ENCODE data around the gene GLT6D1. TPM values are rescaled to one million over a fixed set of nuclear protein-coding genes. Genes with fewer than 3 reads are reported as not detected.
A peak's percentile ranks its signal among the peaks of the same experiment; 100 is the strongest.

Gene GLT6D1
- total and polyA plus RNA-seq, 5 donors from 2014 or later, result not detected

- Histone ChIP-seq H3K27me3 (ENCODE audit: control insufficient read depth, insufficient read depth, low read length) (no peaks in the 10 kb centered on the region), H3K27ac (ENCODE audit: insufficient read depth, low read length, poor library complexity, severe bottlenecking) (no peak overlapping the region), H3K36me3 (ENCODE audit: control insufficient read depth, insufficient read depth, low read length) (no peaks in the 10 kb centered on the region), H3K4me3 (ENCODE audit: low read depth, low read length) (no peak overlapping the region), H3K9me3 (ENCODE audit: control insufficient read depth in 2 of 2, low read length in 2 of 2) (no peaks in the 10 kb centered on the region), H3K4me1 (ENCODE audit: control insufficient read depth, insufficient read depth, low read length, poor library complexity, severe bottlenecking) (no peaks in the 10 kb centered on the region)
- no peaks in the 10 kb centered on the region for H3K9me3 Mint-ChIP-seq
- H3K36me3 Mint-ChIP-seq, result no peaks in the 10 kb centered on the region
- DNase-seq, result no peak
- H3K4me3 Mint-ChIP-seq, result no peak overlapping the region
- no peak for ATAC-seq (ENCODE audit: low read depth in 2 of 2)
- peaks cover 4% of the 10 kb centered on the region for H3K27me3 Mint-ChIP-seq
- H3K4me1 Mint-ChIP-seq, result no peaks in the 10 kb centered on the region
- no peak overlapping the region for H3K27ac Mint-ChIP-seq
Observed at GRCh38 chr9:135579356-135579755, 60.0 kb downstream of the GLT6D1 start.

- no peaks in the 10 kb centered on the region for H3K36me3 ChIP-seq (ENCODE audit: control insufficient read depth, insufficient read depth, low read length)
- no peaks in the 10 kb centered on the region for H3K4me1 ChIP-seq (ENCODE audit: control insufficient read depth, insufficient read depth, low read length, poor library complexity, severe bottlenecking)
- ATAC-seq (ENCODE audit: low read depth in 2 of 2), result no peak
- H3K4me3 ChIP-seq (ENCODE audit: low read depth, low read length), result no peak overlapping the region
- no peaks in the 10 kb centered on the region for H3K9me3 ChIP-seq (ENCODE audit: control insufficient read depth in 2 of 2, low read length in 2 of 2)
- Mint-ChIP-seq H3K36me3 (no peaks in the 10 kb centered on the region), H3K4me1 (no peaks in the 10 kb centered on the region), H3K9me3 (no peaks in the 10 kb centered on the region), H3K27ac (no peak overlapping the region), H3K27me3 (peaks cover 1% of the 10 kb centered on the region), H3K4me3 (no peak overlapping the region)
- no peaks in the 10 kb centered on the region for H3K27me3 ChIP-seq (ENCODE audit: control insufficient read depth, insufficient read depth, low read length)
- no peak overlapping the region for H3K27ac ChIP-seq (ENCODE audit: insufficient read depth, low read length, poor library complexity, severe bottlenecking)
- no peak for DNase-seq
Observed at GRCh38 chr9:135577256-135577655, 62.1 kb downstream of the GLT6D1 start.

GRCh38 chr9:135575995-135576631, 63.2 kb downstream of the GLT6D1 start:
- H3K36me3 ChIP-seq (ENCODE audit: control insufficient read depth, insufficient read depth, low read length), result no peaks in the 10 kb centered on the region
- Mint-ChIP-seq H3K36me3 (no peaks in the 10 kb centered on the region), H3K4me3 (no peak overlapping the region), H3K27me3 (no peaks in the 10 kb centered on the region), H3K27ac (peak overlapping the region in 1 of 3 donors; percentile 54), H3K9me3 (peaks cover 0 to under 1% (median 0%) of the 10 kb centered on the region in 7 donors), H3K4me1 (no peaks in the 10 kb centered on the region)
- no peaks in the 10 kb centered on the region for H3K27me3 ChIP-seq (ENCODE audit: control insufficient read depth, insufficient read depth, low read length)
- ATAC-seq (ENCODE audit: low read depth in 2 of 2) (no peak), DNase-seq (no peak)
- H3K4me3 ChIP-seq (ENCODE audit: low read depth, low read length), result no peak overlapping the region
- H3K27ac ChIP-seq (ENCODE audit: insufficient read depth, low read length, poor library complexity, severe bottlenecking), result no peak overlapping the region
- no peaks in the 10 kb centered on the region for H3K9me3 ChIP-seq (ENCODE audit: control insufficient read depth in 2 of 2, low read length in 2 of 2)
- H3K4me1 ChIP-seq (ENCODE audit: control insufficient read depth, insufficient read depth, low read length, poor library complexity, severe bottlenecking), result no peaks in the 10 kb centered on the region

- Histone ChIP-seq H3K27me3 (ENCODE audit: control insufficient read depth, insufficient read depth, low read length) (no peaks in the 10 kb centered on the region), H3K4me1 (ENCODE audit: control insufficient read depth, insufficient read depth, low read length, poor library complexity, severe bottlenecking) (no peaks in the 10 kb centered on the region), H3K9me3 (ENCODE audit: control insufficient read depth in 2 of 2, low read length in 2 of 2) (no peaks in the 10 kb centered on the region), H3K36me3 (ENCODE audit: control insufficient read depth, insufficient read depth, low read length) (no peaks in the 10 kb centered on the region), H3K4me3 (ENCODE audit: low read depth, low read length) (no peak overlapping the region), H3K27ac (ENCODE audit: insufficient read depth, low read length, poor library complexity, severe bottlenecking) (no peak overlapping the region)
- no peak overlapping the region for H3K27ac Mint-ChIP-seq
- ATAC-seq (ENCODE audit: low read depth in 2 of 2), result no peak
- H3K36me3 Mint-ChIP-seq, result no peaks in the 10 kb centered on the region
- no peaks in the 10 kb centered on the region for H3K27me3 Mint-ChIP-seq
- peaks cover 0 to 3% (median 0%) of the 10 kb centered on the region in 7 donors for H3K9me3 Mint-ChIP-seq
- no peaks in the 10 kb centered on the region for H3K4me1 Mint-ChIP-seq
- H3K4me3 Mint-ChIP-seq, result no peak overlapping the region
- DNase-seq, result no peak
Observed at GRCh38 chr9:135574943-135575342, 64.4 kb downstream of the GLT6D1 start.

GRCh38 chr9:135574331-135574730, 65.0 kb downstream of the GLT6D1 start:
- Histone ChIP-seq H3K9me3 (ENCODE audit: control insufficient read depth in 2 of 2, low read length in 2 of 2) (no peaks in the 10 kb centered on the region), H3K27me3 (ENCODE audit: control insufficient read depth, insufficient read depth, low read length) (peaks cover 1% of the 10 kb centered on the region), H3K4me3 (ENCODE audit: low read depth, low read length) (no peak overlapping the region), H3K36me3 (ENCODE audit: control insufficient read depth, insufficient read depth, low read length) (no peaks in the 10 kb centered on the region), H3K4me1 (ENCODE audit: control insufficient read depth, insufficient read depth, low read length, poor library complexity, severe bottlenecking) (no peaks in the 10 kb centered on the region), H3K27ac (ENCODE audit: insufficient read depth, low read length, poor library complexity, severe bottlenecking) (no peak overlapping the region)
- no peak for DNase-seq
- Mint-ChIP-seq H3K9me3 (peaks cover 0 to 3% (median 0%) of the 10 kb centered on the region in 7 donors), H3K4me1 (no peaks in the 10 kb centered on the region), H3K36me3 (no peaks in the 10 kb centered on the region), H3K27me3 (no peaks in the 10 kb centered on the region), H3K4me3 (no peak overlapping the region), H3K27ac (no peak overlapping the region)
- no peak for ATAC-seq (ENCODE audit: low read depth in 2 of 2)

Other genes starting within 250 kb of the GLT6D1 start
- gene PPP1R26, start 159.8 kb downstream of the GLT6D1 start, total RNA-seq, result 2.5 TPM
- gene PPP1R26, start 159.8 kb downstream of the GLT6D1 start, polyA plus RNA-seq, result under 1 TPM in 3 of 4 donors, not detected in 1; 0.05 to 0.64 (median 0.06) TPM
- 18.1 TPM for gene MRPS2, start 138.9 kb downstream of the GLT6D1 start, total RNA-seq
- 10 to 100 TPM; 47.1 to 56.7 (median 53.5) TPM for gene MRPS2, start 138.9 kb downstream of the GLT6D1 start, polyA plus RNA-seq
- not detected for gene LCN1, start 118.1 kb downstream of the GLT6D1 start, total RNA-seq
- not detected for gene LCN1, start 118.1 kb downstream of the GLT6D1 start, polyA plus RNA-seq
- gene OBP2A, start 93.4 kb downstream of the GLT6D1 start, total RNA-seq, result not detected
- gene OBP2A, start 93.4 kb downstream of the GLT6D1 start, polyA plus RNA-seq, result not detected
- gene PAEP, start 77.8 kb downstream of the GLT6D1 start, total RNA-seq, result not detected
- gene PAEP, start 77.8 kb downstream of the GLT6D1 start, polyA plus RNA-seq, result not detected
- gene LCN9, start 23.8 kb upstream of the GLT6D1 start, total RNA-seq, result not detected
- gene LCN9, start 23.8 kb upstream of the GLT6D1 start, polyA plus RNA-seq, result not detected
- gene SOHLH1, start 59.9 kb upstream of the GLT6D1 start, total RNA-seq, result not detected
- gene SOHLH1, start 59.9 kb upstream of the GLT6D1 start, polyA plus RNA-seq, result not detected
- not detected for gene KCNT1, start 62.6 kb upstream of the GLT6D1 start, total RNA-seq
- not detected for gene KCNT1, start 62.6 kb upstream of the GLT6D1 start, polyA plus RNA-seq

Data from CD4-positive, CD25-positive, alpha-beta regulatory T cell (primary cell).